GM21529 (cell line): ENCODE measurements around the gene LONP1.
"Not testable (repeated sequence)": the region's sequence is repeated elsewhere in the genome, so short reads cannot be mapped to it uniquely, and the experiment has no call there.

Experiments used
- ATAC-seq: cut with Tn5 transposase; IDR thresholded peaks from one replicate; pipeline ENCODE4 v1.9.1; 2021; ENCODE audit not compliant: unreplicated experiment

Gene LONP1

DNA sequence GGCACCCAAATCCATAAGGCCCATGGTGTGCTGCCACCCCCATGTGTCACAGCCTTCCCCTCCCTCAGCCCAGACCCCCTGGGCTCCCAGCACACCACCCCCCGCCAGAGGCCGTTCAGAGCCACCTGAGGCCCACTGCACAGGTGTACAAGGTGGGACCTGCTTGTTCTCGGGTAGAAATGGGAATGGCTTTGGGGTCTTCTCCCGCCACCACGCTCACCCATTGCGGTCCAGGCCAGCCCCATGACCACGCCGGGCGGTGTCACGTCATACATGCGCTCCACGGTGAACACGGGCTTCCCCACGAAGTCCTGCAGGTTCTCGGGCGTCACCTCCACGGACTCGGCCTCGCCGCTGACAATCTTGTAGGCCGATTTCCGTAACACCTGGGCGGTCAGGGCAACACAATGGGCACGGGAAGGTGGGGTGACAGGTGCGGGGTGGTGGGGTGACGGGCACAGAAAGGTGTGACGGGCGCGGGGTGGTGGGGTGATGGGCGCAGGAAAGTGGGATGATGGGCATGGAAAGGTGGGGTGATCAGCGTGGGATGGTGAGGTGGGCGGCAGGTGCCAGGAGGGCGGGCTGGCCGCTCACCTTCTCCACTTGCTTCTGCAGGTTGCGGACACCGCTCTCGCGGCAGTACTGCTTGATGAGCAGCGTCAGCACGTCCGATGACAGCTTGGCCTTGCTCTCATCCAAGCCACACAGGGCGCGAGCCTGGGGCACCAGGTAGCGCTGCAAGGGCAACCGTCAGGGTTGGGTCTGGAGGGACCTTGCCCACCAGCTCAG, 25.6 kb downstream of the LONP1 start:
- no peak for ATAC-seq

DNA sequence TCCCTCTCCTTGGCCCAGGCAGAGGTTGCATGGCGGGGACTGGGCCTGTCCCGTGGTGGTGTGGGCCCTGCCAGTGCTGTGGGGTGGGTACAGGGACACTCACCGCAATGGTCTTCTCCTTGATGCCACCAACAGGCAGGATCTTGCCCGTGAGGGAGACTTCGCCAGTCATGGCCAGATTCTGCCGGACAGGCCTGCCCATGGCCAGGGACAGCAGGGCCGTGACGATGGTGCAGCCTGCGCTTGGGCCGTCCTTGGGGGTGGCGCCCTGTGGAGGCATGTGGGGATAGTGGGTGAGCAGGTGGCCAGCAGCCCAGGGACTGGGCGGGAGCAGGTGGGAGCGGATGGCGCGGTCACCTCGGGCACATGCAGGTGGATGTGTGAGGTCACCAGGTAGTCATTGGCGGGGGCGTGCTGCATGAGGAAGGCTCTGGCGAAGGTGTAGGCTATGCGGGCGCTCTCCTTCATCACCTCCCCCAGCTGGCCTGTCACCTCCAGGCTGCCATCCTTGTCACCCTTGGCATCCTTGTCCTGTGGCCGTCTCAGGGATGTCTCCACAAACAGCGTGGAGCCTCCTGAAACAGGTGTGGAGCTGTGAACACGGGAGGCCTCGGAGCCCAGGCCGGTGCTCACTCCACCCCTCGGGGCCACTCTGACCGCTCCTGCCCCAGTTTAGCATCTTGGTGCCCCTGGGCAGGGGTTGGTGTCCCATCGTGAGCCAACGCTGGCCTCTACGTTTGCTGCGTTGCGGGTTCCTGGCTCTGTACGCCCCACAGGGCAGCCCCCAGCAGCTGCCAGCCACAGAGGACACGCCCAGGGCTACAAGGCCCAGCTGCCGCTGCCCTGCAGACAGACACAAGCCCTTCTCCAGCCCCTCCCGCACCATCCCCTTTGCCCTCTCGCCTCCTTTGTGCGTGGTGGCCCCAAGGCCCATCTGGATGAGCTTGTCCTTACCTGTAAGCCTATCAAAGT, 26.5 kb downstream of the LONP1 start:
- no peak for ATAC-seq

DNA sequence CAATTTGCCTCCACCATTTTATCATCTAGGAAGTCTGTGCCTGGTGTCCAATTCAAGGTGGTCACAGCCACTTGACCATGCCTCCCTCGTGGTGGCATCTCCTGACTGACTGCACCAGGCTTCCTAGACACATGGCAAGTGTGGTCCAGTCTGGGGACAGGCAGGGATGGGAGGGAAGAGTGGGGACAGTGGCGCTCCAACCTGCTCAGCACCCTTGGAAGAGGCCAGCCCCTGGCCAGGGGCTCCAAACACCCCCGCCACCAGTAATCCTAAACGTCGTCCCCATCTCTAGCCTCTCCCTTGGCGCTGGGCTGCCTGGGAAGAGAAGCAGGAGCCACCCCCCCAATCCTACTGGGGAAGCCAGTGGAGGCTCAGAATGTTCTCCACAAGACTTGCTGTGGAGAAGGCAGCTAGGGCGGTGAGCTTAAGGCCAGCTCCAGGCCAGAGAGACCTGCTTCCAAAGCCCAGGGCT, 27.2 kb downstream of the LONP1 start:
- ATAC-seq, result no peak

DNA sequence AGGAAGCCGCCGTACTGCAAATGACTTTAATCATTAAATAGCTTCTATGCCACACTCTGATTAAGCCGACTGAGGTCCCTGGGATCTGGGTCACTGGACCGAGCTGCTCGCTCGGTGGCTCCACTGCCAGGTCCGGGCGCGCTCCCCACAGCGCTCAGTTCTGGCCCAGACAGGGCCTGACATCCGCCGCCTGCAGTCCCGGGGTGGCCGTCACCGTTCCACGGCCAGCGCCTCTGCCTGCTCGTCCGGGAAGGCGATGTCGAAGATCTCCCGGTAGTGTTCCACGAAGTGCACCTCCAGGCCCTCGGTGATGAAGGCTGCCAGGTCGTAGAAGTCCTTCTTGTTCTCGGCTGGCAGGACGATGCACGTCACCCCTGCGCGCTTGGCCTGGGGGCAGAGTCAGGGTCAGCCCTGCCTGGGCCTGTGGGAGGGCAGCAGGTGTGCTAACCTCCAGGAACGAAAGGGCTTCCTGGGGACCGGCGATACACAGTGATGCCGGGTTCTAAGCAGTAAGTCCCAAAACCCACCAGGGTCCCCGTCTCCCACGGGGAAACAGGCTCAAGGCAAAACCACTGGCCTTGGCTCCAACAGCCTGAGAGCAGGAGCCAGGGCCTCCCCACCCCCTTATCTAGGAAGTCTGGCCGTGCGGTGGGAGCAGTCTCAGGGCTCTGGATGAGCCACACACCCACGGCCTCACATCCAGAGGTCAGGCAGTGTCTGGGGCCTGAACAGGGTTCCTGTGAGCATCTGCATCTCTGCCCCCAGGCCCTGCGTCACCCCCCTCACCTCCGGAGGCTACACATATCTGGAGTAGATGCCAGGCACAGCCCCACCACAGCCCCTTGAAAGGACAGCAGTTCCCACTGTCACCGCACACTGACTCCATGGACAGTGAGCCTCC, 27.9 kb downstream of the LONP1 start:
- no peak for ATAC-seq

DNA sequence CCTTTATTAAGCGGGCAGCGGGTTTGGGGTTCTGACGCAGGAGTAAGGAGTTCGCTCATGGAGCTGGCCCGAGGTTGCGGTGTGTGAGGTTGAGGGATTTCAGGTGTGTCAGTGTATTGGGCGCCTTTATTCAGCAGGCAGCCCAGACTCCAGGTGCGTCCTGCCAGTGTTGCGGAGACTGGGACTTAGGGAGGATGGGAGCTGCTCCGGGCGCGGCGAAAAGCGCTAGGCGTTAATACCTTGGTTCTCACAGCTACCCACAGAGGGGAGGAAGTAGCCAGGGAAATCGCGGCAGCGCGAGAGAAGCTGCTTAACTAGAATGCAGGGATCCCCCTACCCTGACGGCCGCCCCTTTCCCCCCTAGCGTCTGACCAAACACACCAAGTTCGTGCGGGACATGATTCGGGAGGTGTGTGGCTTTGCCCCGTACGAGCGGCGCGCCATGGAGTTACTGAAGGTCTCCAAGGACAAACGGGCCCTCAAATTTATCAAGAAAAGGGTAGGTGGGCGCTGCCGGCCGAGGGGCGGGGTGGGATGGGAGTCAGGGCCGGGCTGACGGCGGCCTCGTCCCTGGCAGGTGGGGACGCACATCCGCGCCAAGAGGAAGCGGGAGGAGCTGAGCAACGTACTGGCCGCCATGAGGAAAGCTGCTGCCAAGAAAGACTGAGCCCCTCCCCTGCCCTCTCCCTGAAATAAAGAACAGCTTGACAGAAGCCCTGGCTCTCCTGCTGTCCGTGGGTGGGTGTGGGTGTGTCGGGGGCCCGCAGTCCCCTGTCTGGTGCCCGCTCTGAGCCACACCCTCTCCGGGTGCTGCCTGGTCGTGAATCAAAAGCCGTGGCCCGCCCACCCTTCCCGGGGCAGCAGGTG, 28.8 kb downstream of the LONP1 start:
- ATAC-seq, result no peak

DNA sequence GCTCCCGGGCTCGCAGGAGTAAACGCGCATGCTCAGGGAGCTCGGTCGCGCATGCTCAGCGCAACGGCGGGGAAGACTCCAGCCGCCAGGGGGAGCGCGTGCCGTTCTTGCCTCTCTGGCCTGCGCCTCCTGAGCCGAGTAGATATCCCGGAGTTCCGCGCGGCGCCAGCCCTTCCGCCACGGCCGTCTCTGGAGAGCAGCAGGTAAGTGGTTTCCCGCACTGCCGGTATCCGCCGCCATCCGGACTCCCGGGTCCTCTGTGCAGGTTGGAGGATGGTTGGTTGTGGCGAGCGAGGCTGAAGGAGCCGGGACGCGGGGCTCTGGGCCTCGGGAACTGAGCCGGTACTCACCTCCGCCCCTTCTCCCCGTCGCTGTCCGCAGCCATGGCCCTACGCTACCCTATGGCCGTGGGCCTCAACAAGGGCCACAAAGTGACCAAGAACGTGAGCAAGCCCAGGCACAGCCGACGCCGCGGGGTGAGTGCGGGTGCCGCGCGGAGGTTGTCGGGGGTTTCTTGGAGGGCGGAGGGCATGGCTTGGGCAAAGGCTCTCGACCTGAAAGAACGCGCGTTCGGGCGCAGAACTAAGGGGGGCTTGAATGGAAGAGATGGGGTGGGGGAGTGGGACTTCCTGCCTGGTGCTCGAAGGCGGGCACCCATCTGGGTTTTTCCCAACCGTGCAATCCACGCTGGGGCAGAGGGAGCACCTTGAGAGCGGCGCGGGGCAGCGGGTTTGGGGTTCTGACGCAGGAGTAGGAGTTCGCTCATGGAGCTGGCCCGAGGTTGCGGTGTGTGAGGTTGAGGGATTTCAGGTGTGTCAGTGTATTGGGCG, 29.6 kb downstream of the LONP1 start, which contains the start of gene RPL36:
Gene RPL36 (plus strand): TSS at position 171 of the 830 bp plus-strand sequence. CDS start 213 bp downstream, at position 384.
- ATAC-seq, result no peak

DNA sequence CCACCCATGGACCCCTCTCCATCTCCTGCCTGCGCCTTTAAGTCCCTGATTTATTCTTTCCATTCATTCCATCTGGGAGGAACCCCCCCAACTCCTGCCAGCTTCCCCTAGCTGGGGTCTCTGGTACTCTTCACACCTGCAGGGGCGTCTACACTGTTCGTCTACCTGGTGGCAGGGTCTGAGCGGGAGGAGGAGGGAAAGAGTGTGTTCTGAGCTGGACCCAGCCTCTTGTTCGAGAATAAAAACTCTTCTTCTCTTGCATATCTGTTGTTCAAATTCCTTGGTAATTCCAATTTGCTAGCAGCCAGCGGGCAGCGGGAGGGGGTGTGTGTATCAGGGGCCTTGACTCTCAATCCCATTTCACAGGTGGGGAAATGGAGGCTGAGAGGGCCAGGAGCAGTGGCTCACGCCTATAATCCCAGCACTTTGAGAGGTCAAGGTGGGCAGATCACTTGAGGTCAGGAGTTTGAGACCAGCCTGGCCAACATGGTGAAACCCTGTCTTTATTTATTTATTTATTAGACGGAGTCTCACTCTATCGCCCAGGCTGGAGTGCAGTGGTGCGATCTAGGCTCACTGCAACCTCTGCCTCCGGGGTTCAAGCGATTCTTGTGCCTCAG, 31.6 kb downstream of the LONP1 start:
- ATAC-seq, result not testable (repeated sequence)

DNA sequence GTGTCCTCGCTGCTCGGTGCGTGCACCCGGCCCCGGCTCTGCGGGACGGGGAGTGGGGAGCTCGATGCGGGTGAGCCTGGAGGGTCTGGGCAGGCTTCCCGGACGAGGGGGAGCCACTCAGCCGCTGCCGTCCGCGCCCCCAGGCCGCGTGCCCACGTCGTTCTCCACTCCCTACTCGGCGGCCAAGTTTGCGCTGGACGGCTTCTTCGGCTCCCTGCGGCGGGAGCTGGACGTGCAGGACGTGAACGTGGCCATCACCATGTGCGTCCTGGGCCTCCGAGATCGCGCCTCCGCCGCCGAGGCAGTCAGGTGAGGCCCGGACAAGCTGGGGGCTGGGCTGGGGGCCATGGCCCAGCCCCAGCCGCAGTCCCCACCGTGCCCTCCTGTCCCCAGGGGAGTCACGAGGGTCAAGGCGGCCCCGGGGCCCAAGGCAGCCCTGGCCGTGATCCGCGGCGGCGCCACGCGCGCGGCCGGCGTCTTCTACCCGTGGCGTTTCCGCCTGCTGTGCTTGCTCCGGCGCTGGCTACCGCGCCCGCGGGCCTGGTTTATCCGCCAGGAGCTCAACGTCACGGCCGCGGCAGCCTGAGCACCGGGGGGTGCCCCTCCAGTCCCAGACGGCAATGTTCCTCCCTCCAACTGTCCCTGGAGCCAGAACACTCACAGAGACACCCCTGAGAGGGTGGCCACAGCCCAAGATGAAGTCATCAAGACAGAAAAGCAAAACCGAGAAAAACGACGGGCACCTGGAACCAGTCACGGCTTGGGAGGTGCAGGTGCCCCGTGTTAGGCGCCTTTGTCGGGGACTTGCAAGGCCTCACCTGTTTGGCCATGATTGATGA, 32.4 kb downstream of the LONP1 start:
- no peak for ATAC-seq

DNA sequence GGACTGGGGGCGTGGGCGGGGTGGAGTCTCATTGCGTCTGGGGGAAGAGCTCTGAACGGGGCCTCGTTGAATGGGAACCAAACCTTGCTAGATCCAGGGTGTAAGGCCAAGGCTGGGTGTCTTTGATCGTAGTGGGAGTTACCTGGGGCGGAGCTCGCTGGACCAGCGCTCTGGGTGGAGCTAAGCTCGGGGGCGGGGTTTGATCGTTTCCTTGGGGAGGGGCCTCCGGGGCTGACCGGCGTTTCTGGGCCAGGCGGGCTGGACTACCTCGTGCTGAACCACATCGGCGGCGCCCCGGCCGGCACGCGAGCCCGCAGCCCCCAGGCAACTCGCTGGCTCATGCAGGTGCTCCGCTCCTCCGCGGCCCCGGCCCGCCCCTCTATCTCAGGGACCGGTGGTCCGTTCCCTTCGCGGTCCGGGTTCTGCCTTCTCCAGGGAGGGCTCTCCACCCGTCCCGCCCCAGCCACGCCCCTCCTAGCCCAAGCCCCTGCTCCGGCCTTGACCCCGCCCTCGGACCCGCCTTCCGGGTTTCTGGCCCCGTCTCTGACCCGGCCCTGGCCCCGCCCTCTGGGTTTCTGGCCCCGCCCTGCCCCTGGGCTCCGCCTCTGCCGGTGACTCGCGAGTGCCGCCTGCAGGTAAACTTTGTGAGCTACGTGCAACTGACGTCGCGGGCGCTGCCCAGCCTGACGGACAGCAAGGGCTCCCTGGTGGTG, 33.1 kb downstream of the LONP1 start:
- peak; percentile 53 for ATAC-seq

DNA sequence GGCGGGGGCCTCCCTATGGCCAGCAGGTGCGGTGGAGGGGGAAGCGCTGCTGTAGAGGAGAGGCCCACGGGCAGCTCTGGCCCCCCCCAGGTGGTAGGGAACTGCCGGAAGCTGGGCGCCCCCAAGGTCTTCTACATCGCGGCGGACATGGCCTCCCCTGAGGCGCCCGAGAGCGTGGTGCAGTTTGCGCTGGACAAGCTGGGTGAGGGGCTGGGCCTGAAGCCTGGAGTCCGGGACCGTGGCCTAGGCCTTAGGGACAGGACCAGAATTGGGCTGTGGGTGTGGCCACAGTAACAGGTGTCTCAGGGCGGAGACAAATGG, 33.7 kb downstream of the LONP1 start:
- ATAC-seq, result no peak

DNA sequence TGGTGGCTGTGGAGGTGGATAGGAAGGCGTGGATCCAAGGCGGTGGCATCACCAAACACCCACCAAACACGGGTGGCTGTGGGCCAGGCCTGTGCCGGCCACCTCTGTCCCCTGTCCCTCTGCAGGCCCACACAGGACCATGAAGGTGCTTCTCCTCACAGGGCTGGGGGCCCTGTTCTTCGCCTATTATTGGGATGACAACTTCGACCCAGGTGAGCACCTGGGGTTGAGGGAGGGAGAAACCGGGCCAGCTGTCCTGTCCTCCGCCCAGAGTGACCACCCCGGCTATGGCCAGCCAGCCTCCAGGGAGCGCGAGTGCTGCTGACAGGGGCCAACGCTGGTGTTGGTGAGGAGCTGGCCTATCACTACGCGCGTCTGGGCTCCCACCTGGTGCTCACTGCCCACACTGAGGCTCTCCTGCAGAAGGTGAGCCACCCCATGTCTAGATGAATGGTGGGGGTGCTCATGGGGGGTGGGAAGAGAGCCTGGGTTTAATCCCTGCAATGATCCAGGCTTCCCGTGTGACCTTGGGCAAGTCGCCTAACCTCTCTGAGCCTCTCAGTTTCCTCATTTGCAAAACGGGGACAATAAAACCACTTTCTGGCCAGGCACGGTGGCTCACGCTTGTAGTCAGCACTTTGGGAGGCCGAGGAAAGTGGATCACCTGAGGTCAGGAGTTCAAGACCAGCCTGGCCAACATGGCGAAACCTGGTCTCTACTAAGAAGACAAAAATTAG, 35.1 kb downstream of the LONP1 start:
- no peak for ATAC-seq

DNA sequence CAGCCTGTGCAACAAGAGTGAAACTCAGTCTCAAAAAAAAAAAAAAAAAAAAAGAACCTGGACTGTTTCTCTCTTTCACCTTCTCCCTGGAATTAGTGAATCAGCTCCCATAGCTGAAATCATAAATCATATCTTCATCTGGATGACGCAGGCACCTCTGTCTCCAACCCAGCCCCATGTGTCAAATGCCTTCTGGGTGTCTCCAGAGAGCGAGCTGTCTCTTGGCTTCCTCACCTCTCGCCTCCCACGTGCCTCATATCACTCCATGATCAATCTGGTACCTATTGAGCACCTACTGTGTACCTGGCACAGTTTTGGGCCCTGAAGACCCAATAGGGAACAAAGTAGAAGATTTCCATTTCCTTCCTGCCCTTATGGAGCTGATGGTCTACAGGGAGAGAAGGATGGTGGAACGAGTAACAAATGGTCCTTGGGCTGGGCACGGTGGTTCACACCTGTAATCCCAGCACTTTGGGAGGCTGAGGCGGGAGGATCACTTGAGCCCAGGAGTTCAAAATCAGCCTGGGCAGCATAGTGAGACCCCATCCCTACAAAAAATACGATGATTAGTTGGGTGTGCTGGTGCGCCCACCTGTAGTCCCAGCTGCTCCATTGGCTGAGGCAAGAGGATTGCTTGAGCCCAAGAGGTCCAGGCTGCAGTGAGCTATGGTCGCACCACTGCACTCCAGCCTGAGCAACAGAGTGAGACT, 36.6 kb downstream of the LONP1 start:
- no peak for ATAC-seq

DNA sequence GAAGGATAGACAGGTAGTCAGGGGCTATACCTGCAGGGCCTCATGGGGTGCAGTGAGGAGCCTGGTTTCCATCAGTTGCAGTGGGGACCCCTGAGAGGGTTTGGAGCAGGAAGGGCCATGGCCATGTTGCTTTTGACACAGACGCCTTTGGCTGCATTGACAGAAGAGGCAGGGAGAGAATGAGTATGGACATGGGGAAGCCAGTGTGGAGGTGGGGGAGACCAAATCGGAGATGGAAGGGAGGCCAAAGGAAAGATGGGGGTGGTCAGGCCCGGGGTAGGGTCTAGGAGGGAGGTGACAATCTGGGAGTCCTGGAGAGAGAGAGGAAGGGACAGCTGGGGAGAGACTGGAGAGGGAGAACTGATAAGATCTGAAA, 37.9 kb downstream of the LONP1 start:
- ATAC-seq, result no peak

DNA sequence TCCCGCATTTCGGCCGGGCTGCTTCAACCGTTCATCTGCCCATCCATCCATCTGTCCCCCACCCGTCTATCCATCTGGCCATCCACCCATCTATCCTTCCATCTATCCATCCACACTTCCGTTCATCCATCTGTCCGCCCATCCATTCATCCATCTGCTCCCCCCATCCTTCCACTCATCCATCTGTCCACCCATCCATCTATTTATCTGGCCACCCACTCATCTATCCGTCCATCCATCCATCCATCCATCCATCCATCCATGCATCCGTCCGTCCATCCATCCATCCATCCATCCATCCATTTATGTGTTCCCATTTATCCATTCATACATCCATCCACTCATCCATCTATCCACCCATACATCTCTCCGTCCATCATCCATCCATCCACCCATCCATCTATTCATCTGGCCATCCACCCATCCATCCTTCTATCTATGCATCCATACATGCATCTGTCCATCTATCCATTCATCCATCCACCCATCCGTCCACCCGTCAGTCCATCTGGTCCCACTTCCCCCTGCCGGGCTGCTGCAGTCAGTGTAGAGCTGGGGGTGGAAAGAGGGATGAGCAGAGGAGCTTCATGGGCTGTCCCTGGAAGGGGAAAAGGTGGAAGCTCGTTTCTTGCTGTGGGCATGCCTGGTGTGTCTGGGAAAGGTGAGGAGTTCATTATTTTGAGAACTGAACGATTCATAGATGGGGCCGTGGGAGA, 38.4 kb downstream of the LONP1 start:
- ATAC-seq, result no peak
